Measurements from ENCODE around the gene NLRC3.

DNA sequence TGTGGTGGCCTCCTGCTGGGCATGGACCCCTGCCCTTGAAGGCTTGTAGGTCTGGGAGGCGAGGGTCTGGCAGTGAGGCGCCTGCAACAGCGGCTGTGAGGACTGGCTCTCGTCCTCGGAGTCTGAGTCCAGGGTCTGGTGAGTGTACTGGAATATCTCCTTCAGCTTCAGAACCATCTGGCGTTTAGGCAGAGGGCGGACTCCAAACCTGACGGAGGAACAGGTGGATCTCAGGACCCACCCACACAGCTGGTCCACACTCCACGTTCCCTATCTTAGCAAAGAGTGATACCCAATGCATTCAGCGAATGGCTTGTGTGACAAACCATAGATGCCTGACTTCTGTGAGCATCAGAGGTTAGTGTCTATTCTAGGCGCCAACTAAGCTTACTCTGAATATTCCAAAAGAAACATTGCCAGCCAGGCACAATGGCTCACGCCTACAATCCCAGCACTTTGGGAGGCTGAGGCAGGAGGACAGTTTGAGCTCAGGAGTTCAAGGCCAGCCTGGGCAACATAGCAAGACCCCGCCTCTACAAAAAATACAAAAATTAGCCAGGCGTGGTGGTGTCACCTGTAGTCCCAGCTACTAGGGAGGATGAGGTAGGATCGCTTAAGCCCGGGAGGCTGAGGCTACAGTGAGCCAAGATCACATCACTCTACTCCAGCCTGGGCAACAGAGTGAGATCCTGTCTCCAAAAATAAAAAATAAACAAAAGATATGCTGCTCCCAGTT, 6.3 kb upstream of the NLRC3 start:
- TF ChIP-seq, protein P1, sequence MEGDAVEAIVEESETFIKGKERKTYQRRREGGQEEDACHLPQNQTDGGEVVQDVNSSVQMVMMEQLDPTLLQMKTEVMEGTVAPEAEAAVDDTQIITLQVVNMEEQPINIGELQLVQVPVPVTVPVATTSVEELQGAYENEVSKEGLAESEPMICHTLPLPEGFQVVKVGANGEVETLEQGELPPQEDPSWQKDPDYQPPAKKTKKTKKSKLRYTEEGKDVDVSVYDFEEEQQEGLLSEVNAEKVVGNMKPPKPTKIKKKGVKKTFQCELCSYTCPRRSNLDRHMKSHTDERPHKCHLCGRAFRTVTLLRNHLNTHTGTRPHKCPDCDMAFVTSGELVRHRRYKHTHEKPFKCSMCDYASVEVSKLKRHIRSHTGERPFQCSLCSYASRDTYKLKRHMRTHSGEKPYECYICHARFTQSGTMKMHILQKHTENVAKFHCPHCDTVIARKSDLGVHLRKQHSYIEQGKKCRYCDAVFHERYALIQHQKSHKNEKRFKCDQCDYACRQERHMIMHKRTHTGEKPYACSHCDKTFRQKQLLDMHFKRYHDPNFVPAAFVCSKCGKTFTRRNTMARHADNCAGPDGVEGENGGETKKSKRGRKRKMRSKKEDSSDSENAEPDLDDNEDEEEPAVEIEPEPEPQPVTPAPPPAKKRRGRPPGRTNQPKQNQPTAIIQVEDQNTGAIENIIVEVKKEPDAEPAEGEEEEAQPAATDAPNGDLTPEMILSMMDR (conservative IDR thresholded peaks at IDR 0.05; ENCODE audit: low read depth, low read length): no peak
- TF ChIP-seq EZH2 (IDR thresholded peaks at IDR 0.05; ENCODE audit: low read length, unreplicated experiment): no peak
- no peak for TF ChIP-seq EZH2phosphoT487 (IDR thresholded peaks at IDR 0.05; ENCODE audit: borderline replicate concordance, low read length)

All from PC-3 (cell line).